Activated T-cell treated with anti-CD3 and anti-CD28 coated beads for 1 hour (primary cell): ENCODE results near the gene B3GAT3.
"Not testable (repeated sequence)": the region's sequence is repeated elsewhere in the genome, so short reads cannot be mapped to it uniquely, and the experiment has no call there.

Experiments
- DNase-seq: peaks from one replicate; pipeline ENCODE4 v3.0.0-alpha.2; 2020; ENCODE audit warnings: low read depth

The B3GAT3 gene

GRCh38 chr11:62603776-62604299 lies 17.9 kb downstream of the B3GAT3 start:
- no peak for DNase-seq

GRCh38 chr11:62603072-62603408 lies 18.7 kb downstream of the B3GAT3 start:
- DNase-seq = no peak

- no peak for DNase-seq
These were observed 19.4 kb downstream of the B3GAT3 start for GRCh38 chr11:62602141-62603071.

GRCh38 chr11:62601372-62602140 lies 20.2 kb downstream of the B3GAT3 start, which contains the start of gene MTA2:
Gene MTA2 (minus strand): TSS chr11:62601865. CDS start chr11:62601450, 415 bp downstream.
- peak; percentile 98 for DNase-seq

- DNase-seq = peak; percentile 29
These were observed 20.7 kb downstream of the B3GAT3 start for GRCh38 chr11:62601122-62601371.

- no peak for DNase-seq
These were observed 21.2 kb downstream of the B3GAT3 start for GRCh38 chr11:62600367-62601121.

GRCh38 chr11:62599901-62600300 lies 21.9 kb downstream of the B3GAT3 start:
- no peak for DNase-seq

- DNase-seq = peak; percentile 94
These were observed 22.6 kb downstream of the B3GAT3 start for GRCh38 chr11:62599069-62599696.

GRCh38 chr11:62595124-62595523 lies 26.7 kb downstream of the B3GAT3 start:
- no peak for DNase-seq

- peak; percentile 70 for DNase-seq
These were observed 28.2 kb downstream of the B3GAT3 start for GRCh38 chr11:62593434-62594044.

- DNase-seq = no peak
These were observed 28.8 kb downstream of the B3GAT3 start for GRCh38 chr11:62592989-62593421.

- no peak for DNase-seq
These were observed 29.5 kb downstream of the B3GAT3 start for GRCh38 chr11:62592146-62592815.

- DNase-seq = peak; percentile 92
These were observed 30.2 kb downstream of the B3GAT3 start, which contains the start of gene TUT1 for GRCh38 chr11:62591448-62592145. Gene TUT1 (minus strand): TSS chr11:62591523. CDS start chr11:62591485, 38 bp downstream.

GRCh38 chr11:62588966-62589637 lies 32.7 kb downstream of the B3GAT3 start:
- DNase-seq = no peak

- DNase-seq = not testable (repeated sequence)
These were observed 36.4 kb downstream of the B3GAT3 start for GRCh38 chr11:62585356-62585755.

- DNase-seq = not testable (repeated sequence)
These were observed 40.1 kb downstream of the B3GAT3 start for GRCh38 chr11:62581735-62582134.

- DNase-seq = no peak
These were observed 40.6 kb downstream of the B3GAT3 start for GRCh38 chr11:62580959-62581715.

- DNase-seq = no peak
These were observed 42.5 kb downstream of the B3GAT3 start for GRCh38 chr11:62579252-62579651.

- DNase-seq = no peak
These were observed 43.2 kb downstream of the B3GAT3 start for GRCh38 chr11:62578541-62578940.
